ENCODE data around the gene TET2.

Gene TET2

DNA sequence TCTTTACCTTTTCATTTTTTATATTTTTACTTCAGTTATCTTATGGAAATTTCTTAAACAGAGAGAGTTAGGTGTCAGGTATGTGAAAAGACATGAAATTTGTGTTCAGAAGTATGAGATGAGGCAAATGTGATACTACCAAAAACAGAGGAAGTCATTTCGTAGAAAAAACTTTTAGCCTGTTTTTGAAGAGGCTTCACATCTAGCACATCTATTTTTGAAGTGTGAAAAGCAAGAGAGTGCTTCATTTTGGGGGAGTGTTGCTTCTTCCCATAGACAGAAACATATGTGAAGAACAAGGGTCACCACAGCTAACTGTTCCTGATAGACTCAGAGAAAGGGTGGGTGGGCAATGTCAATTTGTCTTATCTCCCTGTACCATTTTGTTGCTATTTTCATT, 125.3 kb downstream of the TET2 start:
- Histone ChIP-seq H3K9me3 (ENCODE audit: control insufficient read depth in 2 of 2, low read length in 2 of 2) (no peaks in the 10 kb centered on the region), H3K9ac (ENCODE audit: low read length in 2 of 2) (no peak overlapping the region), H3K4me3 (ENCODE audit: low read length in 2 of 2) (no peak overlapping the region), H3K36me3 (ENCODE audit: control insufficient read depth in 2 of 2, insufficient read depth in 2 of 2, low read length in 2 of 2) (peaks cover 41 to 48% of the 10 kb centered on the region in 2 donors), H3K4me1 (ENCODE audit: control insufficient read depth, insufficient read depth, low read length) (no peaks in the 10 kb centered on the region), H3K27ac (ENCODE audit: low read length) (no peak overlapping the region), H3K27me3 (ENCODE audit: control insufficient read depth in 1 of 2, insufficient read depth in 2 of 2, low read length in 2 of 2) (no peaks in the 10 kb centered on the region)

- H3K9ac ChIP-seq (ENCODE audit: low read length in 2 of 2) = no peak overlapping the region
- no peak overlapping the region for H3K4me3 ChIP-seq (ENCODE audit: low read length in 2 of 2)
- H3K27ac ChIP-seq (ENCODE audit: low read length) = no peak overlapping the region
- no peaks in the 10 kb centered on the region for H3K9me3 ChIP-seq (ENCODE audit: control insufficient read depth in 2 of 2, low read length in 2 of 2)
- no peaks in the 10 kb centered on the region for H3K27me3 ChIP-seq (ENCODE audit: control insufficient read depth in 1 of 2, insufficient read depth in 2 of 2, low read length in 2 of 2)
- peaks cover 41 to 48% of the 10 kb centered on the region in 2 donors for H3K36me3 ChIP-seq (ENCODE audit: control insufficient read depth in 2 of 2, insufficient read depth in 2 of 2, low read length in 2 of 2)
- H3K4me1 ChIP-seq (ENCODE audit: control insufficient read depth, insufficient read depth, low read length) = no peaks in the 10 kb centered on the region
Measured at GRCh38 chr4:105273230-105273629, 126.6 kb downstream of the TET2 start.

- Histone ChIP-seq H3K27ac (ENCODE audit: low read length) (no peak overlapping the region), H3K9ac (ENCODE audit: low read length in 2 of 2) (no peak overlapping the region), H3K27me3 (ENCODE audit: control insufficient read depth in 1 of 2, insufficient read depth in 2 of 2, low read length in 2 of 2) (no peaks in the 10 kb centered on the region), H3K4me1 (ENCODE audit: control insufficient read depth, insufficient read depth, low read length) (no peaks in the 10 kb centered on the region), H3K9me3 (ENCODE audit: control insufficient read depth in 2 of 2, low read length in 2 of 2) (no peaks in the 10 kb centered on the region), H3K4me3 (ENCODE audit: low read length in 2 of 2) (no peak overlapping the region), H3K36me3 (ENCODE audit: control insufficient read depth in 2 of 2, insufficient read depth in 2 of 2, low read length in 2 of 2) (peaks cover 41 to 48% of the 10 kb centered on the region in 2 donors)
Measured at GRCh38 chr4:105274090-105274489, 127.4 kb downstream of the TET2 start.

GRCh38 chr4:105274504-105274903, 127.8 kb downstream of the TET2 start:
- Histone ChIP-seq H3K36me3 (ENCODE audit: control insufficient read depth in 2 of 2, insufficient read depth in 2 of 2, low read length in 2 of 2) (peaks cover 39 to 46% of the 10 kb centered on the region in 2 donors), H3K27ac (ENCODE audit: low read length) (no peak overlapping the region), H3K9me3 (ENCODE audit: control insufficient read depth in 2 of 2, low read length in 2 of 2) (no peaks in the 10 kb centered on the region), H3K4me1 (ENCODE audit: control insufficient read depth, insufficient read depth, low read length) (no peaks in the 10 kb centered on the region), H3K4me3 (ENCODE audit: low read length in 2 of 2) (no peak overlapping the region), H3K9ac (ENCODE audit: low read length in 2 of 2) (no peak overlapping the region), H3K27me3 (ENCODE audit: control insufficient read depth in 1 of 2, insufficient read depth in 2 of 2, low read length in 2 of 2) (no peaks in the 10 kb centered on the region)

GRCh38 chr4:105276361-105277104, 129.9 kb downstream of the TET2 start:
- no peak overlapping the region for H3K4me3 ChIP-seq (ENCODE audit: low read length in 2 of 2)
- H3K4me1 ChIP-seq (ENCODE audit: control insufficient read depth, insufficient read depth, low read length) = no peaks in the 10 kb centered on the region
- H3K9me3 ChIP-seq (ENCODE audit: control insufficient read depth in 2 of 2, low read length in 2 of 2) = no peaks in the 10 kb centered on the region
- H3K27me3 ChIP-seq (ENCODE audit: control insufficient read depth in 1 of 2, insufficient read depth in 2 of 2, low read length in 2 of 2) = no peaks in the 10 kb centered on the region
- no peak overlapping the region for H3K27ac ChIP-seq (ENCODE audit: low read length)
- H3K9ac ChIP-seq (ENCODE audit: low read length in 2 of 2) = no peak overlapping the region
- peaks cover 29 to 31% of the 10 kb centered on the region in 2 donors for H3K36me3 ChIP-seq (ENCODE audit: control insufficient read depth in 2 of 2, insufficient read depth in 2 of 2, low read length in 2 of 2)

DNA sequence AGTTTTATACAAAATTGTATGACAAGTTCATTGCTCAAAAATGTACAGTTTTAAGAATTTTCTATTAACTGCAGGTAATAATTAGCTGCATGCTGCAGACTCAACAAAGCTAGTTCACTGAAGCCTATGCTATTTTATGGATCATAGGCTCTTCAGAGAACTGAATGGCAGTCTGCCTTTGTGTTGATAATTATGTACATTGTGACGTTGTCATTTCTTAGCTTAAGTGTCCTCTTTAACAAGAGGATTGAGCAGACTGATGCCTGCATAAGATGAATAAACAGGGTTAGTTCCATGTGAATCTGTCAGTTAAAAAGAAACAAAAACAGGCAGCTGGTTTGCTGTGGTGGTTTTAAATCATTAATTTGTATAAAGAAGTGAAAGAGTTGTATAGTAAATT, 131.0 kb downstream of the TET2 start:
- no peaks in the 10 kb centered on the region for H3K27me3 ChIP-seq (ENCODE audit: control insufficient read depth in 1 of 2, insufficient read depth in 2 of 2, low read length in 2 of 2)
- H3K9me3 ChIP-seq (ENCODE audit: control insufficient read depth in 2 of 2, low read length in 2 of 2) = no peaks in the 10 kb centered on the region
- H3K9ac ChIP-seq (ENCODE audit: low read length in 2 of 2) = no peak overlapping the region
- no peak overlapping the region for H3K27ac ChIP-seq (ENCODE audit: low read length)
- no peak overlapping the region for H3K4me3 ChIP-seq (ENCODE audit: low read length in 2 of 2)
- H3K36me3 ChIP-seq (ENCODE audit: control insufficient read depth in 2 of 2, insufficient read depth in 2 of 2, low read length in 2 of 2) = peaks cover 23 to 24% of the 10 kb centered on the region in 2 donors
- H3K4me1 ChIP-seq (ENCODE audit: control insufficient read depth, insufficient read depth, low read length) = no peaks in the 10 kb centered on the region

DNA sequence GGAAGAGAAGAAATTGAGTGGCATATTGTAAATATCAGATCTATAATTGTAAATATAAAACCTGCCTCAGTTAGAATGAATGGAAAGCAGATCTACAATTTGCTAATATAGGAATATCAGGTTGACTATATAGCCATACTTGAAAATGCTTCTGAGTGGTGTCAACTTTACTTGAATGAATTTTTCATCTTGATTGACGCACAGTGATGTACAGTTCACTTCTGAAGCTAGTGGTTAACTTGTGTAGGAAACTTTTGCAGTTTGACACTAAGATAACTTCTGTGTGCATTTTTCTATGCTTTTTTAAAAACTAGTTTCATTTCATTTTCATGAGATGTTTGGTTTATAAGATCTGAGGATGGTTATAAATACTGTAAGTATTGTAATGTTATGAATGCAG, 132.6 kb downstream of the TET2 start:
- no peak overlapping the region for H3K4me3 ChIP-seq (ENCODE audit: low read length in 2 of 2)
- no peak overlapping the region for H3K27ac ChIP-seq (ENCODE audit: low read length)
- peaks cover 20% of the 10 kb centered on the region in 2 donors for H3K36me3 ChIP-seq (ENCODE audit: control insufficient read depth in 2 of 2, insufficient read depth in 2 of 2, low read length in 2 of 2)
- no peaks in the 10 kb centered on the region for H3K9me3 ChIP-seq (ENCODE audit: control insufficient read depth in 2 of 2, low read length in 2 of 2)
- no peak overlapping the region for H3K9ac ChIP-seq (ENCODE audit: low read length in 2 of 2)
- H3K27me3 ChIP-seq (ENCODE audit: control insufficient read depth in 1 of 2, insufficient read depth in 2 of 2, low read length in 2 of 2) = no peaks in the 10 kb centered on the region
- H3K4me1 ChIP-seq (ENCODE audit: control insufficient read depth, insufficient read depth, low read length) = no peaks in the 10 kb centered on the region

GRCh38 chr4:105280338-105281123, 133.9 kb downstream of the TET2 start:
- H3K4me3 ChIP-seq (ENCODE audit: low read length in 2 of 2) = no peak overlapping the region
- no peaks in the 10 kb centered on the region for H3K9me3 ChIP-seq (ENCODE audit: control insufficient read depth in 2 of 2, low read length in 2 of 2)
- H3K27ac ChIP-seq (ENCODE audit: low read length) = no peak overlapping the region
- no peaks in the 10 kb centered on the region for H3K4me1 ChIP-seq (ENCODE audit: control insufficient read depth, insufficient read depth, low read length)
- peaks cover 11 to 12% of the 10 kb centered on the region in 2 donors for H3K36me3 ChIP-seq (ENCODE audit: control insufficient read depth in 2 of 2, insufficient read depth in 2 of 2, low read length in 2 of 2)
- no peaks in the 10 kb centered on the region for H3K27me3 ChIP-seq (ENCODE audit: control insufficient read depth in 1 of 2, insufficient read depth in 2 of 2, low read length in 2 of 2)
- H3K9ac ChIP-seq (ENCODE audit: low read length in 2 of 2) = no peak overlapping the region

DNA sequence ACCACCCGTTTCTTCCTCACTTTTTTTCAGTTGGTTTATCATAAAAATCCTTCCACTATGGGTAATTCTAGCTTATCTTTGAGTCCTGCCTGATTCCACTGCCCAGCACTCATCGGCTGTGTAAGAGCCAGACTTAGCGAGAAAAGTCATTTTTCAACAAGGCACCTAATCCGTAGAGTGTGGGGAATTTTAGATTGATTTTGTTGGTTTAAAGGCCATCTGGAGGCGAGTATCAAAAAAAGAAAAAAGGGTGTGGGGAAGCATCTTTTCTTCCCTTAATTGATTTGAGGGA, 134.4 kb downstream of the TET2 start:
- H3K4me1 ChIP-seq (ENCODE audit: control insufficient read depth, insufficient read depth, low read length) = no peaks in the 10 kb centered on the region
- H3K27me3 ChIP-seq (ENCODE audit: control insufficient read depth in 1 of 2, insufficient read depth in 2 of 2, low read length in 2 of 2) = no peaks in the 10 kb centered on the region
- peaks cover 5 to 6% of the 10 kb centered on the region in 2 donors for H3K36me3 ChIP-seq (ENCODE audit: control insufficient read depth in 2 of 2, insufficient read depth in 2 of 2, low read length in 2 of 2)
- no peak overlapping the region for H3K9ac ChIP-seq (ENCODE audit: low read length in 2 of 2)
- no peak overlapping the region for H3K27ac ChIP-seq (ENCODE audit: low read length)
- H3K9me3 ChIP-seq (ENCODE audit: control insufficient read depth in 2 of 2, low read length in 2 of 2) = no peaks in the 10 kb centered on the region
- H3K4me3 ChIP-seq (ENCODE audit: low read length in 2 of 2) = no peak overlapping the region

DNA sequence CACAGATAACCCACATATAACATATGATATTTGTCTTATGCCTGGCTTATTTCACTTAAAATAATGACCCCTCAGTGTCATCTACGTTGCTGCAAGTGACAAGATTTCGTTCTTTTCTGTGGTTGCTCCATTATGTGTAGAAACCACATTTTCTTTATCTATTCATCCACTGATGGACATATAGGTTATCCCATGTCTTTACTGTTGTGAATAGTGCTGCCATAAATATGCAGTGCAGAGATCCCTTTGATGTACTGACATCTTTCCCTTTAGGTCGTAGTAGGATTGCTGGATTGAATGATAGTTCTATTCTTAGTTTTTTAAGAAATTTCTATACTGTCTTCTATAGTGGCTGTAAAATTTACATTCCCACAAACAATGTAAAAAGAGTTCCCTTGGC, 135.8 kb downstream of the TET2 start:
- no peaks in the 10 kb centered on the region for H3K4me1 ChIP-seq (ENCODE audit: control insufficient read depth, insufficient read depth, low read length)
- no peaks in the 10 kb centered on the region for H3K9me3 ChIP-seq (ENCODE audit: control insufficient read depth in 2 of 2, low read length in 2 of 2)
- H3K36me3 ChIP-seq (ENCODE audit: control insufficient read depth in 2 of 2, insufficient read depth in 2 of 2, low read length in 2 of 2) = no peaks in the 10 kb centered on the region

DNA sequence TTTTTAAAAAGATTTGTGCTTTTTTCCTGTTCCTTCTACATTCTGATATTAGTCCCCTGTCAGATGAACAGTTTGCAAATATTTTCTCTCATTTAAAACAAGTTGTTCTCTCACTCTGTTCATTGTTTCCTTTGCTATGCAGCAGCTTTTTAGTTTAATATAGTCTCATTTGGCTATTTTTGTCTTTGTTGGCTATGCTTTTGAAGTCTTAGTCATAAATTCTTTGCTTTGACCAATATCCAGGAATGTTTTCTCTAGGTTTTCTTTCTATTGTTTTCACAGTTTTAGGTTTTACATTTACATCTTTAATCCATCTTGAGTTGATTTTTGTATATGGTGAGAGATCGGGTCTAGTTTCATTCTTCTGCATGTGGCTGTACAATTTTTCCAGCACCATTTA, 136.8 kb downstream of the TET2 start:
- no peaks in the 10 kb centered on the region for H3K27me3 ChIP-seq (ENCODE audit: control insufficient read depth in 1 of 2, insufficient read depth in 2 of 2, low read length in 2 of 2)
- H3K4me3 ChIP-seq (ENCODE audit: low read length in 2 of 2) = no peak overlapping the region
- H3K4me1 ChIP-seq (ENCODE audit: control insufficient read depth, insufficient read depth, low read length) = no peaks in the 10 kb centered on the region
- no peak overlapping the region for H3K9ac ChIP-seq (ENCODE audit: low read length in 2 of 2)
- no peak overlapping the region for H3K27ac ChIP-seq (ENCODE audit: low read length)
- no peaks in the 10 kb centered on the region for H3K36me3 ChIP-seq (ENCODE audit: control insufficient read depth in 2 of 2, insufficient read depth in 2 of 2, low read length in 2 of 2)
- no peaks in the 10 kb centered on the region for H3K9me3 ChIP-seq (ENCODE audit: control insufficient read depth in 2 of 2, low read length in 2 of 2)

More for the DNA sequence above, 135.8 kb downstream of the TET2 start:
- Histone ChIP-seq H3K9ac (ENCODE audit: low read length in 2 of 2) (no peak overlapping the region), H3K27me3 (ENCODE audit: control insufficient read depth in 1 of 2, insufficient read depth in 2 of 2, low read length in 2 of 2) (no peaks in the 10 kb centered on the region), H3K4me3 (ENCODE audit: low read length in 2 of 2) (no peak overlapping the region), H3K27ac (ENCODE audit: low read length) (no peak overlapping the region)
